SK-N-SH (cell line): Measurements from ENCODE around the gene XPR1.
A peak's percentile ranks its signal among the peaks of the same experiment; 100 is the strongest.

Experiments
- CHD2 ChIP-seq: fragments of 150-350 bp; IDR thresholded peaks from 2 replicates; pipeline ENCODE4 v1.6.1; 2018; ENCODE audit warnings: low read length; ENCODE audit not compliant: partially characterized antibody
- CTCF ChIP-seq: fragments of 200-600 bp; sonication (generic); IDR thresholded peaks from 2 replicates; pipeline ENCODE4 v1.6.1; 2017; ENCODE audit warnings: antibody characterized with exemption, mild to moderate bottlenecking, moderate library complexity
- ELF1 ChIP-seq: IDR thresholded peaks from 2 replicates; pipeline ENCODE4 v1.4.0; 2012
- EP300 ChIP-seq, 2 experiments: IDR thresholded peaks; 2 replicates each; pipeline versions ENCODE4 v1.4.0 to v1.6.1; 2012; ENCODE audit warnings: borderline replicate concordance in 1 of 2, low read depth in 1 of 2, low read length in 1 of 2
- FOXM1 ChIP-seq: IDR thresholded peaks from 2 replicates; pipeline ENCODE4 v1.4.0; 2012; ENCODE audit warnings: low read depth, mild to moderate bottlenecking
- GABPA ChIP-seq: IDR thresholded peaks from 2 replicates; pipeline ENCODE4 v1.4.0; 2012; ENCODE audit warnings: low read depth, mild to moderate bottlenecking
- JUND ChIP-seq: IDR thresholded peaks from 2 replicates; pipeline ENCODE4 v1.4.0; 2012
- NFIC ChIP-seq: IDR thresholded peaks from 2 replicates; pipeline ENCODE4 v1.4.0; 2012; ENCODE audit warnings: borderline replicate concordance
- RCOR1 ChIP-seq: fragments of 150-350 bp; IDR thresholded peaks from 2 replicates; pipeline ENCODE4 v1.6.1; 2017; ENCODE audit warnings: antibody characterized with exemption, low read length
- SMC3 ChIP-seq: IDR thresholded peaks from 2 replicates; pipeline ENCODE4 v1.6.1; 2012; ENCODE audit warnings: low read depth, low read length, improper control_type of control experiment
- TAF1 ChIP-seq: IDR thresholded peaks from 2 replicates; pipeline ENCODE4 v1.6.1; 2012; ENCODE audit warnings: low read depth, mild to moderate bottlenecking, low read length, moderate library complexity, borderline replicate concordance
- TEAD4 ChIP-seq: IDR thresholded peaks from 2 replicates; pipeline ENCODE4 v1.4.0; 2012; ENCODE audit warnings: mild to moderate bottlenecking, borderline replicate concordance; ENCODE audit not compliant: insufficient read depth
- ZBTB33 ChIP-seq: IDR thresholded peaks from 2 replicates; pipeline ENCODE4 v1.4.0; 2012; ENCODE audit warnings: low read depth, borderline replicate concordance

DNA sequence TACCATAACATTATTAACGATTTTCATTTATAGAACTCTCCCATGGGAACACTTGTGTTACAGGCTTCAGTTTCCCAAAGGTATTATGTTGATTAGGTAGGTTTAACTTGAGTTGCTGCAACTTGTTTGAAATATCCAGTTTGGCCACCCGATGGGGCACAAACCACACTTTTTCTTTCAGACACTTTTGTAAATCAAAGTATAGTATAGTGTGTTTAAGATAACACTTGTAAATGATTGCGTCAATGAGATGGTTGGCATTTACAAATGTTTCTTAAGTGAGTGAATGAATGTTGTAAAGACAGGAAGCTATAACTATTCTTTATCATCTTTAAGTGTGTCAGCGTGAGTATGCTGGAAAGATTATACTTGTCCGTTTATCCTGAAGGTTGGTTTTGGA is 4.3 kb downstream of the XPR1 start:
- TF ChIP-seq CTCF (peak; percentile 49), ELF1 (no peak), EP300 (IDR thresholded peaks at IDR 0.05; ENCODE audit: borderline replicate concordance in 1 of 2, low read depth in 1 of 2, low read length in 1 of 2) (no peak), FOXM1 (no peak), TAF1 (no peak), TEAD4 (no peak), NFIC (no peak), CHD2 (no peak), ZBTB33 (no peak), RCOR1 (no peak), GABPA (no peak), JUND (no peak), SMC3 (peak; percentile 46; the same call in 1 of the 2 replicates)
